Esophagus muscularis mucosa (tissue), 3 donors: ENCODE measurements around the gene CD8B.

Source experiments
- POLR2A ChIP-seq: fragments of 450-650 bp; IDR thresholded peaks from one replicate; pipeline ENCODE4 v1.6.1; 2017; ENCODE audit warnings: antibody characterized with exemption, moderate library complexity, mild to moderate bottlenecking, low read depth
- POLR2AphosphoS5 ChIP-seq, 2 donors: sonication (generic); formaldehyde crosslinking; IDR thresholded peaks; one replicate each; pipeline ENCODE4 v1.6.1; 2017; ENCODE audit warnings: antibody characterized with exemption in 2 of 2
- TF ChIP-seq, protein P1 (sequence below), 3 experiments: fragments of 200-600 bp in 2 of 3; fragments of 450-650 bp in 1 of 3; sonication (generic) in 2 of 3; IDR thresholded peaks; one replicate each; pipeline ENCODE4 v1.5.1; 2017 to 2019; ENCODE audit warnings: antibody characterized with exemption in 3 of 3, mild to moderate bottlenecking in 2 of 3, moderate library complexity in 1 of 3

GRCh38 chr2:86782748-86783147 lies 78.9 kb downstream of the CD8B start:
- TF ChIP-seq, protein P1, sequence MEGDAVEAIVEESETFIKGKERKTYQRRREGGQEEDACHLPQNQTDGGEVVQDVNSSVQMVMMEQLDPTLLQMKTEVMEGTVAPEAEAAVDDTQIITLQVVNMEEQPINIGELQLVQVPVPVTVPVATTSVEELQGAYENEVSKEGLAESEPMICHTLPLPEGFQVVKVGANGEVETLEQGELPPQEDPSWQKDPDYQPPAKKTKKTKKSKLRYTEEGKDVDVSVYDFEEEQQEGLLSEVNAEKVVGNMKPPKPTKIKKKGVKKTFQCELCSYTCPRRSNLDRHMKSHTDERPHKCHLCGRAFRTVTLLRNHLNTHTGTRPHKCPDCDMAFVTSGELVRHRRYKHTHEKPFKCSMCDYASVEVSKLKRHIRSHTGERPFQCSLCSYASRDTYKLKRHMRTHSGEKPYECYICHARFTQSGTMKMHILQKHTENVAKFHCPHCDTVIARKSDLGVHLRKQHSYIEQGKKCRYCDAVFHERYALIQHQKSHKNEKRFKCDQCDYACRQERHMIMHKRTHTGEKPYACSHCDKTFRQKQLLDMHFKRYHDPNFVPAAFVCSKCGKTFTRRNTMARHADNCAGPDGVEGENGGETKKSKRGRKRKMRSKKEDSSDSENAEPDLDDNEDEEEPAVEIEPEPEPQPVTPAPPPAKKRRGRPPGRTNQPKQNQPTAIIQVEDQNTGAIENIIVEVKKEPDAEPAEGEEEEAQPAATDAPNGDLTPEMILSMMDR (IDR thresholded peaks at IDR 0.05), result no peak
- TF ChIP-seq POLR2AphosphoS5 (IDR thresholded peaks at IDR 0.05) (no peak), POLR2A (no peak)
